Esophagus muscularis mucosa (tissue), 3 donors: ENCODE data around the gene CDK2.

ENCODE experiments used
- CTCF ChIP-seq, 3 experiments: fragments of 200-600 bp in 2 of 3; fragments of 450-650 bp in 1 of 3; sonication (generic) in 2 of 3; IDR thresholded peaks; one replicate each; pipeline ENCODE4 v1.5.1; 2017 to 2019; ENCODE audit warnings: antibody characterized with exemption in 3 of 3, mild to moderate bottlenecking in 2 of 3, moderate library complexity in 1 of 3
- POLR2A ChIP-seq: fragments of 450-650 bp; IDR thresholded peaks from one replicate; pipeline ENCODE4 v1.6.1; 2017; ENCODE audit warnings: antibody characterized with exemption, moderate library complexity, mild to moderate bottlenecking, low read depth
- POLR2AphosphoS5 ChIP-seq, 2 donors: sonication (generic); formaldehyde crosslinking; IDR thresholded peaks; one replicate each; pipeline ENCODE4 v1.6.1; 2017; ENCODE audit warnings: antibody characterized with exemption in 2 of 2

- peak; percentile 70 to 82 (median 81) for TF ChIP-seq CTCF (IDR thresholded peaks at IDR 0.05)
- TF ChIP-seq POLR2A = no peak
- peak; percentile 66 to 68 for TF ChIP-seq POLR2AphosphoS5 (IDR thresholded peaks at IDR 0.05)
These were observed 39.7 kb upstream of the CDK2 start for GRCh38 chr12:55926738-55927587.
